Measurements from ENCODE around the gene RSPH6A. TPM values are rescaled to one million over a fixed set of nuclear protein-coding genes. Genes with fewer than 3 reads are reported as not detected.
A peak's percentile ranks its signal among the peaks of the same experiment; 100 is the strongest.
"Not testable (repeated sequence)": the region's sequence is repeated elsewhere in the genome, so short reads cannot be mapped to it uniquely, and the experiment has no call there.

RSPH6A gene
- total RNA-seq, 1 experiment from 2014 or later: not detected

GRCh38 chr19:45804140-45804958 lies 10.8 kb downstream of the RSPH6A start:
- no peaks in the 10 kb centered on the region for H4K20me1 ChIP-seq (ENCODE audit: insufficient read depth, low read depth, low read length)
- H3K27me3 ChIP-seq (ENCODE audit: low read length): no peaks in the 10 kb centered on the region
- H2AFZ ChIP-seq (ENCODE audit: low read length): no peak overlapping the region
- H3K36me3 ChIP-seq (ENCODE audit: insufficient read depth, low read length): no peaks in the 10 kb centered on the region
- no peaks in the 10 kb centered on the region for H3K79me2 ChIP-seq (ENCODE audit: low read length)
- no peak overlapping the region for H3K4me3 ChIP-seq (ENCODE audit: low read length)
- H3K4me2 ChIP-seq (ENCODE audit: low read depth, low read length, poor library complexity, severe bottlenecking): no peak overlapping the region
- H3K9ac ChIP-seq (ENCODE audit: low read length): no peak overlapping the region
- no peaks in the 10 kb centered on the region for H3K9me2 ChIP-seq (replicated peaks; ENCODE audit: insufficient read depth, low read length)
- H3K9me3 ChIP-seq (ENCODE audit: low read length): no peaks in the 10 kb centered on the region
- no peaks in the 10 kb centered on the region; the same call in 1 of the 2 replicates for H3K4me1 ChIP-seq (ENCODE audit: low read length)
- no peak overlapping the region for H3K27ac ChIP-seq (ENCODE audit: low read length)
- DNase-seq: no peak

- H2AFZ ChIP-seq (ENCODE audit: low read length): no peak overlapping the region
- DNase-seq: no peak
- no peaks in the 10 kb centered on the region for H3K9me2 ChIP-seq (replicated peaks; ENCODE audit: insufficient read depth, low read length)
- H3K27ac ChIP-seq (ENCODE audit: low read length): no peak overlapping the region
- no peak overlapping the region for H3K9ac ChIP-seq (ENCODE audit: low read length)
- H3K36me3 ChIP-seq (ENCODE audit: insufficient read depth, low read length): no peaks in the 10 kb centered on the region
- no peak overlapping the region for H3K4me2 ChIP-seq (ENCODE audit: low read depth, low read length, poor library complexity, severe bottlenecking)
- no peaks in the 10 kb centered on the region for H3K79me2 ChIP-seq (ENCODE audit: low read length)
- no peaks in the 10 kb centered on the region for H3K27me3 ChIP-seq (ENCODE audit: low read length)
- H3K4me3 ChIP-seq (ENCODE audit: low read length): no peak overlapping the region
- no peaks in the 10 kb centered on the region for H4K20me1 ChIP-seq (ENCODE audit: insufficient read depth, low read depth, low read length)
- H3K4me1 ChIP-seq (ENCODE audit: low read length): no peaks in the 10 kb centered on the region; the same call in 1 of the 2 replicates
- H3K9me3 ChIP-seq (ENCODE audit: low read length): no peaks in the 10 kb centered on the region
Observed at GRCh38 chr19:45801603-45802175, 13.4 kb downstream of the RSPH6A start.

GRCh38 chr19:45800070-45800553 lies 15.0 kb downstream of the RSPH6A start:
- no peaks in the 10 kb centered on the region for H3K9me2 ChIP-seq (replicated peaks; ENCODE audit: insufficient read depth, low read length)
- H4K20me1 ChIP-seq (ENCODE audit: insufficient read depth, low read depth, low read length): no peaks in the 10 kb centered on the region
- no peaks in the 10 kb centered on the region for H3K9me3 ChIP-seq (ENCODE audit: low read length)
- no peaks in the 10 kb centered on the region; the same call in 1 of the 2 replicates for H3K4me1 ChIP-seq (ENCODE audit: low read length)
- no peak overlapping the region for H3K9ac ChIP-seq (ENCODE audit: low read length)
- H3K27ac ChIP-seq (ENCODE audit: low read length): no peak overlapping the region
- H3K4me3 ChIP-seq (ENCODE audit: low read length): no peak overlapping the region
- DNase-seq: no peak
- no peak overlapping the region for H3K4me2 ChIP-seq (ENCODE audit: low read depth, low read length, poor library complexity, severe bottlenecking)
- H3K79me2 ChIP-seq (ENCODE audit: low read length): no peaks in the 10 kb centered on the region
- no peaks in the 10 kb centered on the region for H3K36me3 ChIP-seq (ENCODE audit: insufficient read depth, low read length)
- no peak overlapping the region for H2AFZ ChIP-seq (ENCODE audit: low read length)
- no peaks in the 10 kb centered on the region for H3K27me3 ChIP-seq (ENCODE audit: low read length)

GRCh38 chr19:45799541-45799940 lies 15.6 kb downstream of the RSPH6A start:
- H3K4me2 ChIP-seq (ENCODE audit: low read depth, low read length, poor library complexity, severe bottlenecking): not testable (repeated sequence)

GRCh38 chr19:45798995-45799517 lies 16.1 kb downstream of the RSPH6A start:
- H4K20me1 ChIP-seq (ENCODE audit: insufficient read depth, low read depth, low read length): no peaks in the 10 kb centered on the region
- no peak overlapping the region for H3K4me2 ChIP-seq (ENCODE audit: low read depth, low read length, poor library complexity, severe bottlenecking)
- H3K79me2 ChIP-seq (ENCODE audit: low read length): no peaks in the 10 kb centered on the region
- H3K27me3 ChIP-seq (ENCODE audit: low read length): no peaks in the 10 kb centered on the region
- H3K36me3 ChIP-seq (ENCODE audit: insufficient read depth, low read length): no peaks in the 10 kb centered on the region
- H2AFZ ChIP-seq (ENCODE audit: low read length): no peak overlapping the region
- no peaks in the 10 kb centered on the region for H3K9me3 ChIP-seq (ENCODE audit: low read length)
- DNase-seq: peak; percentile 79
- no peaks in the 10 kb centered on the region for H3K9me2 ChIP-seq (replicated peaks; ENCODE audit: insufficient read depth, low read length)
- H3K4me1 ChIP-seq (ENCODE audit: low read length): no peaks in the 10 kb centered on the region; the same call in 1 of the 2 replicates
- H3K9ac ChIP-seq (ENCODE audit: low read length): no peak overlapping the region
- no peak overlapping the region for H3K27ac ChIP-seq (ENCODE audit: low read length)
- H3K4me3 ChIP-seq (ENCODE audit: low read length): no peak overlapping the region

More at GRCh38 chr19:45799541-45799940, 15.6 kb downstream of the RSPH6A start:
- not testable (repeated sequence) for H3K9me3 ChIP-seq (ENCODE audit: low read length); H3K27me3 ChIP-seq (ENCODE audit: low read length); H4K20me1 ChIP-seq (ENCODE audit: insufficient read depth, low read depth, low read length); H2AFZ ChIP-seq (ENCODE audit: low read length); DNase-seq; H3K27ac ChIP-seq (ENCODE audit: low read length); H3K79me2 ChIP-seq (ENCODE audit: low read length); H3K9ac ChIP-seq (ENCODE audit: low read length); H3K36me3 ChIP-seq (ENCODE audit: insufficient read depth, low read length); H3K9me2 ChIP-seq (replicated peaks; ENCODE audit: insufficient read depth, low read length); H3K4me1 ChIP-seq (ENCODE audit: low read length); H3K4me3 ChIP-seq (ENCODE audit: low read length)

GRCh38 chr19:45794627-45795026 lies 20.5 kb downstream of the RSPH6A start:
- H3K27me3 ChIP-seq (ENCODE audit: low read length): no peaks in the 10 kb centered on the region
- H3K9ac ChIP-seq (ENCODE audit: low read length): no peak overlapping the region
- no peak for DNase-seq
- no peaks in the 10 kb centered on the region for H3K9me3 ChIP-seq (ENCODE audit: low read length)
- no peak overlapping the region for H3K4me3 ChIP-seq (ENCODE audit: low read length)
- 0 out of 2 replicates have a peak, but pooled peaks cover 8% of the 10 kb centered on the region for H4K20me1 ChIP-seq (ENCODE audit: insufficient read depth, low read depth, low read length)
- H3K9me2 ChIP-seq (replicated peaks; ENCODE audit: insufficient read depth, low read length): no peaks in the 10 kb centered on the region
- H3K4me2 ChIP-seq (ENCODE audit: low read depth, low read length, poor library complexity, severe bottlenecking): no peak overlapping the region
- no peak overlapping the region for H3K27ac ChIP-seq (ENCODE audit: low read length)
- H2AFZ ChIP-seq (ENCODE audit: low read length): no peak overlapping the region
- H3K79me2 ChIP-seq (ENCODE audit: low read length): peaks cover 20% of the 10 kb centered on the region
- peaks cover 20% of the 10 kb centered on the region for H3K4me1 ChIP-seq (ENCODE audit: low read length)
- H3K36me3 ChIP-seq (ENCODE audit: insufficient read depth, low read length): peaks cover 4% of the 10 kb centered on the region; the same call in 1 of the 2 replicates

- no peaks in the 10 kb centered on the region for H3K9me3 ChIP-seq (ENCODE audit: low read length)
- DNase-seq: no peak
- no peak overlapping the region for H3K4me2 ChIP-seq (ENCODE audit: low read depth, low read length, poor library complexity, severe bottlenecking)
- peaks cover 20% of the 10 kb centered on the region for H3K4me1 ChIP-seq (ENCODE audit: low read length)
- H3K9ac ChIP-seq (ENCODE audit: low read length): no peak overlapping the region
- no peaks in the 10 kb centered on the region for H3K9me2 ChIP-seq (replicated peaks; ENCODE audit: insufficient read depth, low read length)
- H3K27ac ChIP-seq (ENCODE audit: low read length): no peak overlapping the region
- no peaks in the 10 kb centered on the region for H3K27me3 ChIP-seq (ENCODE audit: low read length)
- peaks cover 11% of the 10 kb centered on the region; the same call in 1 of the 2 replicates for H3K36me3 ChIP-seq (ENCODE audit: insufficient read depth, low read length)
- H2AFZ ChIP-seq (ENCODE audit: low read length): no peak overlapping the region
- 0 out of 2 replicates have a peak, but pooled peaks cover 8% of the 10 kb centered on the region for H4K20me1 ChIP-seq (ENCODE audit: insufficient read depth, low read depth, low read length)
- peaks cover 27% of the 10 kb centered on the region for H3K79me2 ChIP-seq (ENCODE audit: low read length)
- H3K4me3 ChIP-seq (ENCODE audit: low read length): no peak overlapping the region
Observed at GRCh38 chr19:45793876-45794275, 21.2 kb downstream of the RSPH6A start.

- Histone ChIP-seq H3K9ac (ENCODE audit: low read length) (no peak overlapping the region), H4K20me1 (ENCODE audit: insufficient read depth, low read depth, low read length) (0 out of 2 replicates have a peak, but pooled peaks cover 8% of the 10 kb centered on the region), H3K4me1 (ENCODE audit: low read length) (peaks cover 20% of the 10 kb centered on the region), H3K4me2 (ENCODE audit: low read depth, low read length, poor library complexity, severe bottlenecking) (no peak overlapping the region), H3K79me2 (ENCODE audit: low read length) (peaks cover 27% of the 10 kb centered on the region), H3K9me2 (replicated peaks; ENCODE audit: insufficient read depth, low read length) (no peaks in the 10 kb centered on the region), H3K4me3 (ENCODE audit: low read length) (peak overlapping the region; percentile 36; the same call in 1 of the 2 replicates), H3K27me3 (ENCODE audit: low read length) (no peaks in the 10 kb centered on the region), H3K36me3 (ENCODE audit: insufficient read depth, low read length) (peaks cover 12% of the 10 kb centered on the region; the same call in 1 of the 2 replicates), H3K27ac (ENCODE audit: low read length) (no peak overlapping the region), H3K9me3 (ENCODE audit: low read length) (no peaks in the 10 kb centered on the region), H2AFZ (ENCODE audit: low read length) (no peak overlapping the region)
- no peak for DNase-seq
Observed at GRCh38 chr19:45793178-45793564, 21.9 kb downstream of the RSPH6A start.

All from Karpas-422 (cell line).